K562 (cell line): ENCODE measurements around the gene CNOT6L. TPM values are rescaled to one million over a fixed set of nuclear protein-coding genes. Genes with fewer than 3 reads are reported as not detected.

Experiments used
- ATAC-seq: fragments of 200-7000 bp; cut with Tn5 transposase; 3 replicates; pipeline ENCODE4 v1.9.1; 2020; ENCODE audit warnings: moderate library complexity
- BruUV-seq: library from RNA; stranded (reverse); fragments of 400-500 nt; replicated peaks from 2 replicates; lab custom pipeline; 2021; lab: Mats Ljungman, UMichigan
- CTCF ChIA-PET: fragments of 300-600 bp; formaldehyde crosslinking; extraction: SDS; loops from one replicate; lab custom pipeline; 2021; ENCODE audit warnings: low intra/inter-chr PET ratio; lab: Yijun Ruan, JAX
- POLR2A ChIA-PET: fragments of 300-600, 350-650 bp; sonication (Branson Sonifier 250); formaldehyde crosslinking; extraction: SDS; loops from one replicate; lab custom pipeline; 2021; ENCODE audit warnings: antibody characterized with exemption, inconsistent platforms; lab: Yijun Ruan, JAX
- DNase-seq, 4 experiments: peaks; one replicate each; pipeline versions ENCODE4 v3.0.0 to v3.0.0-alpha.2; 2011 to 2018; ENCODE audit warnings: low spot score in 3 of 4, mixed read lengths in 3 of 4; ENCODE audit errors: extremely low read depth in 1 of 4
- FAIRE-seq: peaks from 2 replicates; lab custom pipeline; 2011; peaks lifted over from hg19 to GRCh38; lab: Jason Lieb, UNC
- H2AFZ ChIP-seq: 2 replicates; pipeline ENCODE4 v1.6.0; 2011; ENCODE audit warnings: low read depth, low read length, control low read depth, inconsistent platforms
- H3K27ac ChIP-seq: fragments of 200-600 bp; 3 replicates; pipeline ENCODE4 v1.8.0; 2011; ENCODE audit warnings: low read depth, mild to moderate bottlenecking, control low read depth, inconsistent platforms, low read length, moderate library complexity, mixed read lengths; ENCODE audit errors: extremely low read depth
- H3K27me3 ChIP-seq, 2 experiments: fragments of 300-600 bp in 1 of 2; 2 replicates in 1 of 2; 3 replicates in 1 of 2; pipeline versions ENCODE4 v1.6.0 to v1.8.0; 2011; ENCODE audit warnings: inconsistent platforms in 2 of 2, low read length in 2 of 2, mild to moderate bottlenecking in 1 of 2, mixed read lengths in 1 of 2, moderate library complexity in 1 of 2; ENCODE audit not compliant: control insufficient read depth in 2 of 2, insufficient read depth in 2 of 2
- H3K36me3 ChIP-seq: fragments of 300-600 bp; 3 replicates; pipeline ENCODE4 v1.8.0; 2011; ENCODE audit warnings: mild to moderate bottlenecking, low read length, inconsistent platforms; ENCODE audit not compliant: control insufficient read depth, insufficient read depth
- H3K4me1 ChIP-seq, 2 experiments: fragments of 200-600 bp in 1 of 2; replicated peaks in 1 of 2; 2 replicates in 1 of 2; 3 replicates in 1 of 2; pipeline versions ENCODE4 v1.5.1 to v1.8.0; 2011; ENCODE audit warnings: inconsistent platforms in 2 of 2, low read length in 2 of 2, mild to moderate bottlenecking in 1 of 2, mixed read lengths in 1 of 2, moderate library complexity in 1 of 2; ENCODE audit not compliant: control insufficient read depth in 2 of 2, insufficient read depth in 2 of 2
- H3K4me2 ChIP-seq: 2 replicates; pipeline ENCODE4 v1.6.1; 2011; ENCODE audit warnings: low read length, control low read depth, inconsistent platforms, mixed read lengths; ENCODE audit not compliant: insufficient read depth
- H3K4me3 ChIP-seq: fragments of 200-600 bp; sonication (generic), shearing (Covaris generic); 2 replicates; pipeline ENCODE4 v1.5.1; 2016; ENCODE audit warnings: control low read depth, inconsistent platforms
- H3K79me2 ChIP-seq: fragments of 200-600 bp; 3 replicates; pipeline ENCODE4 v1.8.0; 2011; ENCODE audit warnings: low read length, inconsistent platforms; ENCODE audit not compliant: control insufficient read depth, insufficient read depth
- H3K9ac ChIP-seq, 2 experiments: 2 replicates each; pipeline versions ENCODE4 v1.6.0 to v1.6.1; 2011; ENCODE audit warnings: low read depth in 2 of 2, low read length in 2 of 2, control low read depth in 1 of 2, inconsistent platforms in 1 of 2, mild to moderate bottlenecking in 1 of 2, mixed read lengths in 1 of 2; ENCODE audit not compliant: insufficient read depth in 1 of 2
- H3K9me1 ChIP-seq: one replicate; pipeline ENCODE4 v1.6.0; 2011; ENCODE audit warnings: inconsistent platforms, mild to moderate bottlenecking, low read length, moderate library complexity; ENCODE audit not compliant: control insufficient read depth, insufficient read depth
- H3K9me3 ChIP-seq: replicated peaks from 2 replicates; pipeline ENCODE4 v1.5.1; 2011; ENCODE audit warnings: low read depth, low read length, inconsistent platforms; ENCODE audit not compliant: control insufficient read depth, insufficient read depth
- H4K20me1 ChIP-seq: replicated peaks from 2 replicates; pipeline ENCODE4 v1.6.1; 2011; ENCODE audit warnings: low read length, inconsistent platforms, mixed read lengths; ENCODE audit not compliant: control insufficient read depth, insufficient read depth
- ARHGAP35 ChIP-seq: fragments of 450-650 bp; IDR thresholded peaks from 2 replicates; pipeline ENCODE4 v1.6.1; 2018; ENCODE audit not compliant: partially characterized antibody
- CEBPZ ChIP-seq: fragments of 150-350 bp; IDR thresholded peaks from 2 replicates; pipeline ENCODE4 v1.6.1; 2014; ENCODE audit warnings: low read depth, mild to moderate bottlenecking, low read length, borderline replicate concordance
- CTCF ChIP-seq, 3 experiments: IDR thresholded peaks in 2 of 3; conservative IDR thresholded peaks in 1 of 3; 2 replicates each; pipeline ENCODE4 v1.5.1; 2011 to 2012; ENCODE audit warnings: low read length in 3 of 3, mild to moderate bottlenecking in 3 of 3, control low read depth in 2 of 3, improper control_type of control experiment in 1 of 3, inconsistent platforms in 1 of 3, low read depth in 1 of 3, mixed read lengths in 1 of 3, moderate library complexity in 1 of 3; ENCODE audit not compliant: insufficient read depth in 2 of 3
- DMBX1 ChIP-seq: fragments of 250-450 bp; sonication (Bioruptor Pico); IDR thresholded peaks from 2 replicates; pipeline ENCODE4 v1.8.0; 2022; ENCODE audit warnings: inconsistent platforms, mild to moderate bottlenecking, moderate library complexity, borderline replicate concordance
- FUS ChIP-seq: fragments of 200-400 bp; formaldehyde crosslinking; optimal IDR thresholded peaks from 2 replicates; pipeline ENCODE3; 2017; ENCODE audit warnings: low read depth, low read length
- HLTF ChIP-seq: fragments of 450-650 bp; IDR thresholded peaks from 2 replicates; pipeline ENCODE4 v1.6.1; 2016
- IFI16 ChIP-seq: fragments of 250-450 bp; sonication (Bioruptor Pico); IDR thresholded peaks from 2 replicates; pipeline ENCODE4 v2.1.2; 2022; ENCODE audit warnings: mild to moderate bottlenecking, inconsistent platforms
- KLF10 ChIP-seq: fragments of 250-450 bp; sonication (Bioruptor Pico); IDR thresholded peaks from 2 replicates; pipeline ENCODE4 v1.6.1; 2021; ENCODE audit warnings: matching md5 sums
- KLF16 ChIP-seq: IDR thresholded peaks from 2 replicates; pipeline ENCODE4 v1.6.1; 2016; ENCODE audit warnings: antibody characterized with exemption
- NFXL1 ChIP-seq: fragments of 450-650 bp; formaldehyde crosslinking; IDR thresholded peaks from 2 replicates; pipeline ENCODE4 v1.4.0; 2021; ENCODE audit warnings: mild to moderate bottlenecking
- PHB2 ChIP-seq: fragments of 450-650 bp; IDR thresholded peaks from 2 replicates; pipeline ENCODE4 v1.6.1; 2017; ENCODE audit warnings: low read depth
- RBFOX2 ChIP-seq: fragments of 200-400 bp; formaldehyde crosslinking; IDR thresholded peaks from 2 replicates; pipeline ENCODE4 v1.6.1; 2017; ENCODE audit warnings: low read depth, mild to moderate bottlenecking, low read length, moderate library complexity
- RFX7 ChIP-seq: fragments of 250-450 bp; sonication (Bioruptor Pico); IDR thresholded peaks from 2 replicates; pipeline ENCODE4 v1.5.1; 2021; ENCODE audit warnings: mild to moderate bottlenecking
- RHOXF2B ChIP-seq: fragments of 250-450 bp; sonication (Bioruptor Pico); conservative IDR thresholded peaks from 2 replicates; pipeline ENCODE4 v1.5.1; 2021
- ZFP36 ChIP-seq: fragments of 150-350 bp; IDR thresholded peaks from 2 replicates; pipeline ENCODE4 v1.6.1; 2018; ENCODE audit warnings: low read length, low read depth; ENCODE audit not compliant: partially characterized antibody
- WGBS: fragments of 100-300 bp; shearing (Covaris generic); methylation state at CpG from one replicate; pipeline ENCODE4 v1.1.6; 2016; ENCODE audit warnings: low coverage, mixed read lengths; ENCODE audit not compliant: insufficient coverage; ENCODE audit errors: missing lambda C conversion rate; 5-methylcytosine and 5-hydroxymethylcytosine counted together
- in situ Hi-C: fragments of 300-500 bp; cut with MboI; formaldehyde crosslinking; loops from 4 replicates; pipeline ENCODE4 v1.15.0; 2018; ENCODE audit warnings: inconsistent platforms, mixed read lengths
- intact Hi-C: fragments of 100-400 bp; cut with micrococcal nuclease; formaldehyde crosslinking; loops from 2 replicates; pipeline ENCODE4 v1.14.2; 2022
- polyA plus RNA-seq, 8 experiments: library from polyadenylated mRNA; depleted of rRNA in 4 of 8; stranded (reverse) in 5 of 8; unstranded in 3 of 8; fragments of >200 nt; fragmentation: Nextera tagmentation in 2 of 8; fragmentation: Illumina TruSeq in 1 of 8; extraction: Ambion mirVana in 2 of 8; extraction: Trizol in 1 of 8; gene quantifications; 2 replicates each; pipeline versions ENCODE4 v1.2.1 to v1.2.3, GENCODE V29; 2011 to 2014; ENCODE audit warnings: inconsistent platforms in 1 of 8, missing spikeins in 1 of 8
- total RNA-seq, 7 experiments: library from RNA; depleted of rRNA in 6 of 7; stranded (reverse); fragments of >200 nt in 6 of 7; fragmentation: Illumina TruSeq in 2 of 7; extraction: Trizol in 2 of 7; gene quantifications; 2 replicates each; pipeline versions ENCODE4 v1.2.1 to v1.2.3, GENCODE V29; 2011 to 2021; ENCODE audit warnings: low replicate concordance in 1 of 7
- TF ChIP-seq, protein P1 (sequence below): fragments of 450-650 bp; formaldehyde crosslinking; IDR thresholded peaks from 2 replicates; pipeline ENCODE4 v1.4.0; 2022; ENCODE audit warnings: mild to moderate bottlenecking, moderate library complexity

Gene CNOT6L
- total and polyA plus RNA-seq, 9 of the 15 experiments (the other 6 are each of a cell fraction or from before 2014, with no cell fraction given), result 3.7 to 27.9 (median 6.5) TPM

- TF ChIP-seq RBFOX2 (no peak), DMBX1 (CRISPR knock-in tag) (no peak), ZFP36 (no peak), KLF10 (CRISPR knock-in tag) (no peak), PHB2 (no peak), FUS (no peak), ARHGAP35 (no peak), CTCF (IDR thresholded peaks at IDR 0.05 in 2 of 3, conservative IDR thresholded peaks at IDR 0.05 in 1 of 3; ENCODE audit: insufficient read depth in 2 of 3, low read depth in 1 of 3, low read length in 3 of 3) (no peak)
- TF ChIP-seq, protein P1, sequence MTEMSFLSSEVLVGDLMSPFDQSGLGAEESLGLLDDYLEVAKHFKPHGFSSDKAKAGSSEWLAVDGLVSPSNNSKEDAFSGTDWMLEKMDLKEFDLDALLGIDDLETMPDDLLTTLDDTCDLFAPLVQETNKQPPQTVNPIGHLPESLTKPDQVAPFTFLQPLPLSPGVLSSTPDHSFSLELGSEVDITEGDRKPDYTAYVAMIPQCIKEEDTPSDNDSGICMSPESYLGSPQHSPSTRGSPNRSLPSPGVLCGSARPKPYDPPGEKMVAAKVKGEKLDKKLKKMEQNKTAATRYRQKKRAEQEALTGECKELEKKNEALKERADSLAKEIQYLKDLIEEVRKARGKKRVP (CRISPR knock-in tag), result no peak
Measured at GRCh38 chr4:77843628-77844027, 24.5 kb upstream of the CNOT6L start (continued).

GRCh38 chr4:77834403-77834802 is 15.2 kb upstream of the CNOT6L start:
- peak; percentile 19 for FAIRE-seq

More at GRCh38 chr4:77834403-77834802, 15.2 kb upstream of the CNOT6L start:
- Histone ChIP-seq H3K79me2 (no peaks in the 10 kb centered on the region), H2AFZ (no peak overlapping the region), H3K27ac (no peak overlapping the region), H3K36me3 (no peaks in the 10 kb centered on the region), H3K27me3 (no peaks in the 10 kb centered on the region), H3K9ac (no peak overlapping the region), H3K4me1 (no peaks in the 10 kb centered on the region), H3K9me3 (no peaks in the 10 kb centered on the region), H3K4me3 (no peak overlapping the region), H3K9me1 (no peaks in the 10 kb centered on the region), H4K20me1 (no peaks in the 10 kb centered on the region), H3K4me2 (no peak overlapping the region)
- intact Hi-C loops (no loop called here), in situ Hi-C loops (no loop called here)
- ChIA-PET POLR2A (no interaction called here), CTCF (no interaction called here)
- TF ChIP-seq NFXL1 (CRISPR knock-in tag) (no peak), KLF16 (no peak), CEBPZ (no peak), HLTF (no peak), RHOXF2B (CRISPR knock-in tag) (no peak), RFX7 (CRISPR knock-in tag) (no peak), IFI16 (CRISPR knock-in tag) (no peak)
- ATAC-seq (no peak), DNase-seq (no peak)
- WGBS, result 3% methylated on average over 4 of the region's 4 CpGs
- BruUV-seq, result no TSS peak
